Activated gamma-delta T cell treated with anti-CD3 and anti-CD28 coated beads, Interleukin-2, amount 50 U/mL, for 16 hours (primary cell): Measurements from ENCODE around the gene CYGB.
A peak's percentile ranks its signal among the peaks of the same experiment; 100 is the strongest.
"Not testable (repeated sequence)": the region's sequence is repeated elsewhere in the genome, so short reads cannot be mapped to it uniquely, and the experiment has no call there.

Source experiments
- DNase-seq: peaks from one replicate; pipeline ENCODE4 v3.0.0-alpha.2; 2020; ENCODE audit warnings: low read depth

CYGB gene

DNA sequence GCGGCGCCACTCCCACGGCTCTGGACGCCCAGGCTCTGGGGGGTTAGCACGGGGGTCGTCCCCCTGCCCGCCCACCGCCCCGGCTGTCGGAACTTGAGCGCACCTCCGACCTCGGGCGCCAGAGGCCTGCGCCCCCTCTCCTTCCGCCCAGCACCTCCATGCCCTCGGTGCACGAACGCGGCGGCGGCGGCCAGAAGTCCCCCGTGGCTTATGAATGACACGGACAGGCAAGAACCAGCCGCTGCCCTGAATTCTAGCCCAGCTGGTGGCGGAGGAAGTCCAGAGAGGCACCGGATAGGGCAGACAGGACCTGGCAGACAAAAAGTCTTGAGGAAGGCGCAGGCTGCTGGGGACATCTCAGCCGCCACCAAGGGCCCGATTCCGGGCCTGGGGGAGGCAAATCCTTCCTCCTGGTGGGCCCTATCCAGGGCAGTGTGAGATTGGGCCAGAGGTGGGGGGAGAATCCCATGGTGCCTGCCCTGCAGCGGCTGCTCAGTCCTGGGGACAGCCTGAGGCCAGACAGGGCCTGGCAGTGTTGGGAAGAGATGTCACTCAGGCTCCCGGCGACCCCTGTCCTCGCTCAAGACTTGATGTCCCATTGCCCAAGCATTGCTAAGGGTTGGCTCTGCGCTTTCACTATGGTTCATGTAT is 897 bp upstream of the CYGB start:
- no peak for DNase-seq

DNA sequence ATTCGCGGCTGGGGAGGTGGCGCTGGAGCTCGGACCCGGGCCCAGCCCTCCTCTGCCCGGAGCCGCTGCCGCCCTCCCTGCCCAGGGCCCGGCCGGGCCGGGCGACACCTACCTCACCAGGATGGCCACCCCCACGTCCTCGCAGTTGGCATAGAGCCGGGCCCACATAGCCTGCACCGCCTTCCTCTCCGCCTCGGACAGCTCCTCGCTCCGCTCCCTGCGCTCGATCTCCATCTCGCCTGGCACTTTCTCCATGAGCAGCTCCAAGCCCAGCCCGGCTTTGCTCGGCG is 276 bp downstream of the CYGB start:
- no peak for DNase-seq

DNA sequence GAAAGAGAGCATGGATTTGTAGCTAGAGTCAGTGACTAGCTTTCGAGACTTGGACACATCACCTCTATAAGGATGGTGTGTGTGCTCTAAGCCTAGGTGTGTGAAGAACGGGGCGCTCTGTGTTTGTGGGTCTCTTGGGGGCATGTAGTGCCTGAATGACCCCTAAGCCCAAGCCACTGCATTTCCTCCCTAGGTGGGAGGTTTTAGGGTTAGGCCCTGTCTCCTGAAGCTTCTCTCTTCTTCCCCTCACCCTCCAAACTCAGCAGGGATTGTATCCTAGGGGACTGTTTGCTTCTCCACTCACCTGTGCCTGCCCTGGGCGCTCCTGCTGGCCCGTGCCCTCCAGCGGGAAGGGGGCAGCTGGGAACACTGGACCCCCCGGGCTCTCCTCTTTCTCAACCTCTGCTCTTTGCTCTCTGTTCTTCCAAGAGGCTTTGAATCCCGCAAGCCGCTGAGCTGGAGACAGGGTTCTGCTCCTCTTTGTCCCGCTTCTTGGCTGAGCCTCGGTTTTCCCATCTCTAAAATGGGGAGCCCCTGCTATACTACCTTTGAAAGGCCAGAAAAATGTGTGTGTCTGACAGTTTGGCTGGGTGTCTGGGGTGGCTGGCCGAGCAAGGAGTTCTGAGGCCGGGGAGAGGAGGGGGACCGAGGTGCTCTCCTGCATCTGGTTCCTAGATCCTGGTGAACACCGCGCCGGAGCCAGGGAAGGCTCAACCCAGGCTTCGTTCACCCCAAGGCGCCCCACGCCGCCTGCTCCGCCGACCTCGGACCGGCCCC is 810 bp downstream of the CYGB start:
- DNase-seq: no peak

DNA sequence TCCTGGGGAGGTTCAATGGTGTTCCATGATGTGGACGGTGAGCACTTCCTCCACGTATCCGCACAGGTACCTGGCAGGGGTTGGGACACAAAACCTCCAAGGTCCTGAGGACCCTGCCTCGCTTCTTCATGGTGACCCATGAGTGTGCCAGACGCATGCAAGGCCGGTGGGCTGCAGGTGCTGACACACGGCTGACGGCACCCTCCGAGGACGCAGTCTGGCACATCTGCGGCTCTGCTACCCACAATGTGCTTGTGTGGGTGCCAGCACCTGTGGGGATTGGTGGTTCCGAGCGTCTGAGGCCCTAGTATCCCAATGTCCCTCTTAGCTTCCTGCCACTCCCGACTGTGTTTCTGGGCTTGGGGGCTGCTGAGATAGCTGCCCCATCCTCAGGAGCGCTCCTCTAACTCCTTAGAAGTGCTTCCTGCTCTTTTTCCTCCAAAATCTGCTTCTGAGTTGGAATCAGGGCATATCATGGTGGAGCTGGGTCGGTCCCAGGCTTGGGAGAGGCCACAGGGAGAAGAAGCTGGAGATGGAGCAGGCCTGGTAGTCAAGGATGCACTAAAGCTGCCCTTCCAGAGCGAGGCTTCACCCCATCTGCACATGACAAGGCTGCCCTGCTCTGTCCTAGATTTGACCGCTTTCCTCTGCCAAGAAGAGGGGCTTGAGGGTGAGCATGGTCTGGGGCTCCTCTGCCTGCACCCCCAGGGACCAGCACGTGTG is 1.6 kb downstream of the CYGB start:
- DNase-seq: no peak

DNA sequence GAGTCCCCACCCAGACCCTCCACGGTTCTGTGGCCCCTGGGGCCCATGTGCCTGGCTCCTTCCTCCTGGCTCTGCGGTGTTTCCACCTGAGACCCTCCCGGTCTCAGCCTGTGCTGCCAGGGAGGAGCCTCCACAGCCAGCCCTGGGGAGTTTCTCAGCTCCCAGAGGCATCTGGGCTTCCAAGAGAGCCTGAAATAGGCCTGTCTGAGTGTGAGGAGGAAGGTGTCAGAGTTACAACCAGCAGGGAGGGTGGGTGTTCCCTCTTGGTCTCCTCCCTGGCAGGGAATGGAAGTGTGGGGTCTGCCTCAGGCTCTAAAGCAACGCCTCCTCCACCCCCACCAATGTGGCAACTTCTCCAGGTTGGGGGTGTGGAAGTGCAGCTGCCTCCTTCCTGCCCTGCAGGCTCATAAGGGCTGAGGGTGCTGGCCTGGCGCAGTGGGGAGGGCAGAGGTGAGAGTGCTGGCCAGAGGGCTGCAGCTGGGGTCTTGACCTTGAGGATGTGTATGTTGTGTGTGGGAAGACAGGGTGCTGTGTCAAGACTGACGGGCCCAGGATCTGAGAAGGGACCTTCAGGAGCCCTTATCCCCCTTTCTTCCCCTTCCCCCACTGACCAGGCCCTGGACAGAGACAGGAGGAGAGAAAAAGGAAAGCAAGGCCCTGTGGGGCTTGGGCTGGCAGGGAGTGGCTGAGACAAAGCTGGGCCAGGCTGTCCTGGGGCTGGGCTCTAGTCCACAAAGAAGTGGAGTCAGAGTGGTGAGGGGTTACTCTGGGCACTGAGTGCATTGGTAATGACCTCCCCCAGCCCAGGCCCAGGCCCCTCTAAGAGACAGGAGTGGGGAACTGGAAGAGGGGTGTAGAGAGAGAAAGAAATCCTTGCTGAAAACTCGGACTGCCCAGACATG is 2.4 kb downstream of the CYGB start:
- DNase-seq: no peak

DNA sequence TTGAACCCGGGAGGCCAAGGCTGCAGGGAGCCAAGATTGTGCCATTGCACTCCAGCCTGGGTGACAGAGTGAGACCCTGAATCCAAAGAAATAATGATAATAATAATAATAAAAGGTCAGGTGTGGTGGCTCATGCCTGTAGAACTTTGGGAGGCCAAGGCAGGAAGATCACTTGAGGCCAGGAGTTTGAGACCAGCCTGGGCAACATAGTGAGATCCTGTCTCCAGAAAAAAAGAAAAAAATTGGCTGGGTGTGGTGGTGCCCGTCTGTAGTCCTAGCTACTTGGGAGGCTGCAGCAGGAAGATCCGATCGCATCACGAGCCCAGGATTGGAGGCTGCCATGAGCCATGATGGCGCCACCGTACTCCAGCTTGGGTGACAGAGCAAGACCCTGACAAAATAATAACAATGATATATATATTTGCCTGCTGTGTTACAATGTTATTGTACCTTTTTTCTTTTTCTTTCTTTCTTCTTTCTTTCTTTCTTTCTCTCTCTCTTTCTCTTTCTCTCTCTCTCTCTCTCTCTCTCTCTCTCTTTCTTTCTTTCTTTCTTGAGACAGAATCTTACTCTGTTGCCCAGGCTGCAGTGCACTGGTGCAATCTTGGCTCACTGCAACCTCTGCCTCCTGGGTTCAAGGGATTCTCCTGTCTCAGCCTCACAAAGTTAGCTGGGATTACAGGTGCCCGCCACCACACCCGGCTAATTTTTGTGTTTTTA is 3.7 kb downstream of the CYGB start:
- not testable (repeated sequence) for DNase-seq

DNA sequence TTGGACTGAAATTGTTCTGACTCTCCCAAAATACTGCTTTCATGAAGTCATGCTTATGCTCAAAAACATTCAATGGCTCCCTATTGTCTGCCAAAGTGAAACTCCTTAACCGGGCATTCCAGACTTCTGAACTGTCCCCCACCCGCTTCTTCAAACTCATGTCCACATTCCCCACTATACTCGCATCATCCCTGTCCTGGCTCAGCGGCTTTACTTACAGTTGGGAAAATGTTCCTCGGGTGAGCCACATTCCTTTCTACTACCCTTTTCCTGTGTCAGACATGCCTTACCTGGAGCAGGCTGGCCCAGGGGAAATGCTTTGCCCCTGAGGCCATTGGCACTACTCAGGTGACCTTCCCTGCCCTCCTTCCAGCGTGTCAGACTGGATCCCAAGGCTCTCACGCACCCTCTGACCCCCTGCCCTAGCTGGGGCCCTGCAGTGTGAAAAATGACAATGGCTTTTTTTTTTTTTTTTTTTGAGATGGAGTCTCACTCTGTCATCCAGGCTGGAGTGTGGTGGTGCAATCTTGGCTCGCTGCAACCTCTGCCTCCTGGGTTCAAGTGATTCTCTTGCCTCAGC is 5.3 kb downstream of the CYGB start:
- DNase-seq: no peak

DNA sequence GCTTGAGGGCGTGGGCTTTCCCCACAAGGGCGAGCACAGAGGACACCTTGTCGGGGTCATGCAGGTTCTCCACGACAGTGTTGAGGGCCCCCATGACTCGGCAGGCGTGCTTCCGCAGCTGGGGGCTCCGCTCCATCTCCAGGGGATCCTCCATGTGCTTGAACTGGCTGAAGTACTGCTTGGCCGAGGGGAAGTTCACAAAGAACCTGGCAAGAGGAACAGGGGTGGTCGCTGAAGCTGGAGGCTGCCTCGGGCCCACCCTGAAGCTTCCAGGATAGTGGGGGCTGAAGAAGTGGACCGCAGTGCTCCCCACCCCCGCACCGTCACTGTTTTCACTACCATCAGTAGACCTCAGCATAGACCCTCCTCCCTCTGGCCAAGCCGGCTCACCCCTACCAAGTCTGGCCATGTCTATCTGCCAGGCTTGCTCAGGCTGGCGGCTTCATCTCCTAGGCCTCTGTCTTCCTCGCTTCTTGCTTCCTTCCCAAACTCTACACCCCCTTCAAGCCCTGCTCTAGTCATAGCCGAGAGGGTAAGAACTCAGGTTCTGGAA is 5.9 kb downstream of the CYGB start:
- no peak for DNase-seq

DNA sequence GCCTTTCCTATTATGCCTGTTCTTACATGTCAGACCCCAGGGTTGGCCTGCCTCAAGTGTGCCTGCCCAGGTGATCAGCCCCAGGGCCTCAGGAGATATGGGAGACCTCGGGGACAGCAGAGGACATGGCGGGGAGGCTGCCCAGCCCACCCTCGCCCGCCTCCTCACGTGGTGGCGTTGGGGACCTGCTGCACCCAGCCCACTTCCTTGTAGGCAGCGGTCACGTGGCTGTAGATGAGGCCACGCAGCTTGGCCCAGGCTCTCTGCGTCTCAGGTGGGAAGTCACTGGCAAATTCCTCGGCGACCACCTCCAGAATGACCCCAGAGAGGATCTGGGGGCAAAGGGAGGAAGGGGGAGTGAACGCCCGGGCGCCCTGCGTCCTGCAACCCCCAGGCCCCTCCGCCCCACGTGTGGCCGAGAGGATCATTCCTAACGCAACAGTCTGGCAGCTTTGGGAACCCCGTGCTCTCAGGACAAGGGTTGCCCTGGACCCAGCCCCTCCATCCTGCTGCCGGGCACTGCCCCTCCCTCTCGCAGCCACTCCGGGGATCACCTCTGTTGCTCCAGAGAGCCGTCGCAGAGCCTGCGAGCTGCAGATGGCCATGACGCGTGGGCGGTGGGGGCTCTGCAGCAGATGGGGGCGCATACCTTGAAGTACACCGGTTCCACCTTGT is 6.6 kb downstream of the CYGB start:
- DNase-seq: no peak

DNA sequence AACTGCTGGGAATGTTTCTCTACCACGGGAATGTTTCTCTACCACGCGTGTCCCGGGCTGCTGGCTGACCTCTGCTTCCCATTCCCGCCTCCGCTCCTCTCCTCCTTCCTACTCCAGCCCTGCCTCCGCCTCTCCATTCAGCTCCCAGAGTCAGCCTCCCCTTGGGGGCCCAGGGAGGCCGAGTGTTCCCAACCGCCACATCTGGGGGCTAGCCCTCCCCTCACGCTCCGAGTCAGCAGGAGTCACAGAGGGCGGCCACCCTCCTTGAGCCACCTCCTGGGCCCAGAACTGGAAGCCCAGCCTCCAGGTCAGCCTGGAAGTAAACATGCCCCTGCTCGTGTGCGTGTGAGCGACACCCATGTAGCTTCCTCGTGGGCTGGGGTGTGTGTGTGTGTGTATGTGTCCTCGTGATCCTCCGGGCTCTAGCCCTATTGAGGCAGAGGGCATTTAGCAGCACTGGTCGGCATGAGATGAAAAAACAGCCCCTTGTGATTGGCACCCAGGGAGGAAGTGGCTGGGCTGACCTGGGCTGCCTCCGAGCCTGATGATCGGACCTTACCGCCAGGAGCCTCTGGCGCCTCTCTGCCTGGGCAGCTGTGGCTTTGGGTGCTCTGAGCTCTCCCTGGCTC is 7.3 kb downstream of the CYGB start:
- DNase-seq: no peak

DNA sequence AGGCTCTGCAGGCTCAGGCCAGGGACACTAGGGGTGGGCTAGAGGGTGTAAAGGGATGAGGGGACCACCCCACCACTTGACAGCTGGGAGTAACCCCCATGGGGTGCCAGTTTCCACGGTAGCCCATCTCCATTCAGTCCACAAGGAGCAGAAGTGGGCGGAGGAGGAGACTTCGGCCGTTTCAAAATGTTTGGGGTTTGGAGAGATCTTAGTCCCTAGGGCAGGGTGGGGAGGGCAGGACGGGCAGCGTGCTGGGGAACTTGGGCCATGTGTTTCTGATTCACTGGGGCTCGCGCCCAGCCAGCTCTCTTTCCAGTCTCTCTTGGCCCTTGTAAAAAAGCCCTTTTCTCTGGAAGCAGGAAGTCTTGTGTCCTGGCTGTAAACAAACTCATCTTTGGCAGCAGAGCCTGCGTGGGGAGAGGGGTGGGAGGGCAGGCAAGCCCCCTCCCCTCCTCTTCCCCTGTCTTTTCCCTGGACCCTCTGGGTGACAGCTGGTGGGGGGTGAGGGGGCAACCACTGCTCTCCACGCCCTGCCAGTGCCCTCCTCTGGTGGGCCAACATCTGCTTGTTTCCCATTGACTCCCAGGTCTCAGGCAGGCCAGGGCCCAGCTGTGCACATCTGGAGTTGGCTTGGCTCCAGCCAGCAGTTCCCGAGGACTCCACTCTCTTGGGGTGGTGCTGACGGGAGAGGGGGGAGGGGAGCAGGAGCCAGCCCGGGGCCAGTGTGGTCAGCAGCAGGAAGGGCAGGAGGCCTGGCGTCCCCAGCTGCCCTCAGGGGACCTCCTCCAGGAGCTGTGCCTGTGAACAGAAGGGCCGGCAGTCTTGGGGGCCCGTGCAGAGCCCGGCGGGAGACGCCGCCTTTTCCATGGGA is 8.1 kb downstream of the CYGB start:
- DNase-seq: no peak

DNA sequence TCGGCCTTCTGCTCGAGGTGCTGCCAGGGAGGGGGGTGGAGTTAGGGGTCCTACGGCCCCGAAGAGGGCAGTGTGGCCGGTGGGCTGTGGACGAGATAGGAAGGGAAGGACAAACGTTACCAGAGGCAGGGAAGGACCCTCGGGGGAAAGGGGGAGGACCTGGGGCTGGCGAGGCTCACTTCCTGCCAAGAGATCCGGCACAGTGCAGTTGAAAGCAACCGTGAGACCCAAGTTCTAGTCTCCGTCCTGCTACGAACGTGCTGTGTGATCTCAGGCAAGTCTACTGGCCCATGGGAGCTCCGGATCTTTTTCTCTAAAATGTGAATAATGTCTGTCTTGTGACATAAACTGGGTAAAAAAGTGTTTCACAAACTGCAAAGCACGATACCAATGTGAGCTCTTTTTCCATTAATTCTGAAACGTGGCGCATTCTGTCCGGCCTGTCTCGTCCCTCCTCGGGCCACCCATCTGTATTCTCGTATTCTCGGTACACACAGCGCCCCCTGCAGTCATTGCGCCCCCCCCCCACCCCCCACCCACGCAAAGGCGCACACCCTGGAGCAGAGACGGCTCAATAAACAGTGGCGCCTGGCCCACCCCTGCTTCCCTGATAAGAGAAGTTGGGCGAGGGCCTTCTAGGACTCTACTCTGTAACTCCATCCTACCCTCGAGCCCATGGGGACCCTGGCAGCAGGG is 8.8 kb downstream of the CYGB start:
- DNase-seq: no peak

DNA sequence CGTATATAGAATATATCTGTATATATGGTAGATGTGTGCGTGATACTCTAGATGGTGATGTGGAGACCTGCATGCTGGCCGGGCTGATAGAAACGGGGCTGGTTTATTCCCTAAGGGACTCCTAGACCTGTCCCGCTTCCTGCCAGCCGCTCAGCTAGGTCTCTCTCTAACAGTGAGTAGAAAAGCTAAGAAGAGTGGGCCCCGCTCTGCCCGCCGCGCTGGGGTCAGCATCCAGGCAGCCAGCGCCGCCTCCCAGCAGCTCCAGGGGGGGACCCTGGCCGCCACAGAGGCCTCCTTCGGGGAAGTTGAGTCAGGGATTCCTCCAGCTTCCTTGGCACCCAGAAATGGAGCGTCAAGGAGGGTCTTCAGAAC is 9.4 kb downstream of the CYGB start:
- DNase-seq: no peak

DNA sequence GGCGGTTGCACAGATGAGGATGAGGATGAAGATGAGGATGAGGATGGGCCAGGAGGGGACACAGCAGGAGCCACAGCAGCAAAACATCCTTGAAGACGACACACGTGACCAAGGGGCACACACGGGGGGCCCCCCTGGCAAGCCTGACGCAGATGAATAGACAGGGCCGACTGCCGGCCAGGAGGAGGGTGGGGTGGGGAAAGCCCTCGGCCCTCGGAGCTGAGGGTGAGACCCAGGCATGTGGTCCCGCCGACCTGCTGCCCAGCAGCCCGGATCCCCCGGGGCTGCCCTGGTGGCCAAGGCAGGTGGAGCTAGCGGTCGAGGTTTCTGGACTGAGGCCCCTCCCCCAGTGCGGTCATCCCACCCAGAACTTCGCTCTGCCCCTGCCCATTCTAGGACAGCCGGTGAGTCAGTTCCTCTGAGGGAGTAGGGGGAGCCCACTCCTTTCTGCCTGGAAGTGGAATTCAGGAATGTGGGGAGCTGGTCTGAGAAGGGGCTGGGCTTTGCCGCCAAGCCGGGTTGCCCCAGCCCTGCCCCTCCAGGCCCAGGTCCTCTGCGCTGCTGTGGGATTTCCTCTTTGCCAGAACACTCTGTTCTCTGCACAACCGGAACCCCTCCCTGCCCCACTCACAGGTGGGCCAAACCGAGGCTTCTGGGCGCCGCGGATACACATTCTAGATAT is 9.9 kb downstream of the CYGB start:
- DNase-seq: peak; percentile 19

DNA sequence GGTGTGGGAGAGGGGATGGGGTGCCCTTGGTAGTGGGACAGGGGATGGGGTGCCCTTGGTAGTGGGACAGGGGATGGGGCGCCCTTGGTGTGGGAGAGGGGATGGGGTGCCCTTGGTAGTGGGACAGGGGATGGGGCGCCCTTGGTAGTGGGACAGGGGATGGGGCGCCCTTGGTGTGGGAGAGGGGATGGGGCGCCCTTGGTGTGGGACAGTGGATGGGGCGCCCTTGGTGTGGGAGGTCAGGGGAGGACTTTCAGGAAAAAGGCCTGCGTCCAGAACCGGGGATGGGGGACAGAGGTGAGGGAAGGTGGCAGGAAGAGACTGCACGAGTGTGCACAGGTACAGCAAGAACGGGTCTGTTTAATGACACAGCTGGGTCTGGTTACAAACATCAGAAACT is 10.5 kb downstream of the CYGB start:
- not testable (repeated sequence) for DNase-seq

DNA sequence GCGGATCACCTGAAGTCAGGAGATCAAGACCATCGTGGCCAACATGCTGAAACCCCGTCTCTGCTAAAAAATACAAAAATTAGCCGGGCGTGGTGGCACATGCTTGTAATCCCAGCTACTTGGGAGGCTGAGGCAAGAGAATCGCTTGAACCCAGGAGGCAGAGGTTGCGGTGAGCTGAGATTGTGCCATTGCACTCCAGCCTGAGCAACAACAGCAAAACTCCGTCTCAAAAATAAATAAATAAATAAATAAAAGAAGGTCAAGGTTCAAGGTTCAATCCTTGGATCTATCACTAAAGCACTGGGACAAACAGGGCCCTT is 12.0 kb downstream of the CYGB start:
- not testable (repeated sequence) for DNase-seq

DNA sequence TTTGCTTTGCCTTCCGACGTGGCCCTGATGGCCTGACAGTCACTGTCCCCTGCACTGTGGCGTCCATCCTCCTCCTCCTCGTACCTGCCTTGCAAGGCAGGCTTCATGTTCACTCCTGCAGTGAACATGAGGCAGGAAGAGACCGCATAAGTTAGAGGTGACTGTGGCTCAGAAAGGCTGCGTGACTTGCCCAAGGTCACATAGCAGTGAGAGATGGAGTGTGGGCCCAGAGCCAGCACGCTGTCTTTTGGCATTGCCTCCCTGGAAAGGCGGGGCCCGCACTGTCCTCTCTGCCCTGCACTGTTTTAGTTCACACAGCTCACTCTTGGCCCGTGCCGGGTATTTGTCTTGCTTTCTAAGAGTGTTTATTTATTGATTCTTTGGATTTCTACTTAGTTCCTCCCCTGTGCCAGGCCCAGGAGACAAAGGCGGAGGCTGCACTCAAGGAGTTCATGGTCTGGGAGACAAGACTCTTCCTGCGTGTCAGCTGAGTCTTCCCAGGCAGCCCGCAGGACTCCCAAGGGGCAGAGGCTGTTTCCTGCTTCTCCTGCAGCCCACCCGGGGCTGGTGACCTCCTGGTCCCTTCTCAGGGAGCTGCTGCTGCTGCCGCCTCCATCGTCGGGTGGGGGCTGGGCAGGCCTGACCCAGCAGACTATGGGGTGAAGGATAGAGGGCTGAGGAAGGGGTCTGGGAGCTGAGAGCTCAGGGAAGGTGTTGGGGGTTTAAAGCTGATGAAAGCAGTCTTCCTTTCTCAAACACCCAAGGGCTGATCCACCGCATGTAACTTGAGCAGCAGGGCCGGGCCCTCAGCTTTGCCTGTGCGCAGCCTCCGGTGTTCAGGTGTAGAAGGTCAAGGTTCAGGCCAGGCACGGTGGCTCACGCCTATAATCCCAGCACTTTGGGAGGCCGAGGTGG is 12.7 kb downstream of the CYGB start:
- DNase-seq: no peak
